SK-N-SH (cell line): ENCODE data around the gene LRRC1.

Source experiments
- CHD2 ChIP-seq: fragments of 150-350 bp; IDR thresholded peaks from 2 replicates; pipeline ENCODE4 v1.6.1; 2018; ENCODE audit warnings: low read length; ENCODE audit not compliant: partially characterized antibody
- CTCF ChIP-seq: fragments of 200-600 bp; sonication (generic); IDR thresholded peaks from 2 replicates; pipeline ENCODE4 v1.6.1; 2017; ENCODE audit warnings: antibody characterized with exemption, mild to moderate bottlenecking, moderate library complexity
- EP300 ChIP-seq, 2 experiments: IDR thresholded peaks; 2 replicates each; pipeline versions ENCODE4 v1.4.0 to v1.6.1; 2012; ENCODE audit warnings: borderline replicate concordance in 1 of 2, low read depth in 1 of 2, low read length in 1 of 2
- FOXJ3 ChIP-seq: sonication (generic); formaldehyde crosslinking; IDR thresholded peaks from 2 replicates; pipeline ENCODE4 v1.5.1; 2020; ENCODE audit warnings: mild to moderate bottlenecking, missing genetic modification reagents
- GABPA ChIP-seq: IDR thresholded peaks from 2 replicates; pipeline ENCODE4 v1.4.0; 2012; ENCODE audit warnings: low read depth, mild to moderate bottlenecking
- GATA2 ChIP-seq: sonication (generic); formaldehyde crosslinking; IDR thresholded peaks from 2 replicates; pipeline ENCODE4 v1.5.0; 2020; ENCODE audit warnings: mild to moderate bottlenecking, missing genetic modification reagents
- IRF3 ChIP-seq: fragments of 150-350 bp; IDR thresholded peaks from 2 replicates; pipeline ENCODE4 v1.6.1; 2016; ENCODE audit warnings: mild to moderate bottlenecking, low read depth, low read length
- MAX ChIP-seq: IDR thresholded peaks from 2 replicates; pipeline ENCODE4 v1.4.0; 2012; ENCODE audit warnings: low read depth
- TAF1 ChIP-seq: IDR thresholded peaks from 2 replicates; pipeline ENCODE4 v1.6.1; 2012; ENCODE audit warnings: low read depth, mild to moderate bottlenecking, low read length, moderate library complexity, borderline replicate concordance
- TCF12 ChIP-seq: IDR thresholded peaks from 2 replicates; pipeline ENCODE4 v1.4.0; 2012

GRCh38 chr6:53834132-53834531, 39.3 kb downstream of the LRRC1 start:
- TF ChIP-seq GABPA: no peak
- TF ChIP-seq CTCF: no peak
- no peak for TF ChIP-seq MAX
- no peak for TF ChIP-seq IRF3
- no peak for TF ChIP-seq CHD2
- TF ChIP-seq GATA2: no peak
- no peak for TF ChIP-seq FOXJ3 (CRISPR knock-in tag)
- TF ChIP-seq TAF1: no peak
- TF ChIP-seq EP300 (IDR thresholded peaks at IDR 0.05; ENCODE audit: borderline replicate concordance in 1 of 2, low read depth in 1 of 2, low read length in 1 of 2): no peak
- no peak for TF ChIP-seq TCF12
